Vagina (tissue), 2 donors: ENCODE measurements around the gene MEF2A. TPM values are rescaled to one million over a fixed set of nuclear protein-coding genes. Genes with fewer than 3 reads are reported as not detected.
"Not testable (repeated sequence)": the region's sequence is repeated elsewhere in the genome, so short reads cannot be mapped to it uniquely, and the experiment has no call there.

Source experiments
- DNase-seq, 2 donors: peaks; one replicate each; pipeline ENCODE4 v3.0.0-alpha.2; 2017; ENCODE audit errors: extremely low spot score in 2 of 2
- H3K27ac ChIP-seq: fragments of 200-600 bp; sonication (generic); one replicate; pipeline ENCODE4 v1.5.1; 2019
- H3K27me3 ChIP-seq: fragments of 200-600 bp; sonication (generic); one replicate; pipeline ENCODE4 v1.5.1; 2019
- H3K36me3 ChIP-seq, 2 donors: fragments of 200-600 bp; sonication (generic); one replicate each; pipeline ENCODE4 v1.5.1; 2017 to 2019
- H3K4me1 ChIP-seq: fragments of 200-600 bp; sonication (generic); one replicate; pipeline ENCODE4 v1.5.1; 2019
- H3K4me3 ChIP-seq, 2 donors: fragments of 200-600 bp; sonication (generic); 1 replicate in 1 of 2; 2 replicates in 1 of 2; pipeline ENCODE4 v1.5.1; 2016 to 2019
- H3K9me3 ChIP-seq: fragments of 200-600 bp; sonication (generic); one replicate; pipeline ENCODE4 v1.5.1; 2019
- CTCF ChIP-seq, 3 experiments: fragments of 450-650 bp in 2 of 3; fragments of 200-600 bp in 1 of 3; sonication (generic) in 1 of 3; IDR thresholded peaks; one replicate each; pipeline ENCODE4 v1.5.1; 2017 to 2019; ENCODE audit warnings: antibody characterized with exemption in 3 of 3, mild to moderate bottlenecking in 2 of 3, moderate library complexity in 2 of 3
- POLR2A ChIP-seq, 2 donors: fragments of 450-650 bp; IDR thresholded peaks; one replicate each; pipeline ENCODE4 v1.6.1; 2017; ENCODE audit warnings: antibody characterized with exemption in 2 of 2, mild to moderate bottlenecking in 2 of 2, moderate library complexity in 2 of 2
- POLR2AphosphoS5 ChIP-seq, 2 donors: sonication (generic); formaldehyde crosslinking; IDR thresholded peaks; one replicate each; pipeline ENCODE4 v1.9.0; 2017; ENCODE audit warnings: antibody characterized with exemption in 2 of 2, mild to moderate bottlenecking in 2 of 2, low read depth in 1 of 2; ENCODE audit not compliant: insufficient read depth in 1 of 2
- intact Hi-C: fragments of 100-400 bp; cut with DNase I; formaldehyde crosslinking; loops from one replicate; pipeline ENCODE4 v1.15.1; 2023
- total RNA-seq: library from RNA; depleted of rRNA; stranded (reverse); fragments of >200 nt; gene quantifications from one replicate; pipeline ENCODE4 v1.2.3, GENCODE V29; 2016

MEF2A gene
- total RNA-seq, 1 donor from 2014 or later = 51.3 TPM

DNA sequence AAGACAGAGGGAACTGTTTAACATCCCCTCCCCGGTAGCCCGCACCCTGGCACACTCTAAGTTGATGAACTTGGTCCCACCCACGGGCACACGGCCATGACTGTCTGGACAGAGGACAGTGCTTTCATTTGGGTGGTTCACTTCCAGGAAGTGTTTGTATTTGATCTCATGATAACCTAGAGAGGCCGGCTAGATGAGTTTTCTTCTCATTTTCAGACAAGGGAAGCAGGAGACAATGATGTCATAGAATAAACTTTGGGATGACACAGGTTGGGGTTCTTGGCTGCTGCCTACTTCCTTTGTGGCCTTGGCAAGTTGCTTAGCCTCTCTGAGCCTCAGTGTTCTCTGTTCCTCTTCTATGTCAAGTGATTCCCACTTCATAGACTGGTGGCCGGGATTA is 183.6 kb downstream of the MEF2A start:
- intact Hi-C loops = no loop called here
- Histone ChIP-seq H3K27me3 (no peaks in the 10 kb centered on the region), H3K27ac (no peak overlapping the region), H3K36me3 (no peaks in the 10 kb centered on the region), H3K4me1 (no peaks in the 10 kb centered on the region), H3K4me3 (no peak overlapping the region), H3K9me3 (no peaks in the 10 kb centered on the region)
- TF ChIP-seq CTCF (IDR thresholded peaks at IDR 0.05) (no peak), POLR2A (IDR thresholded peaks at IDR 0.05) (no peak), POLR2AphosphoS5 (IDR thresholded peaks at IDR 0.05; ENCODE audit: insufficient read depth in 1 of 2, low read depth in 1 of 2) (peak in 1 of 2 donors; percentile 28)
- no peak for DNase-seq

DNA sequence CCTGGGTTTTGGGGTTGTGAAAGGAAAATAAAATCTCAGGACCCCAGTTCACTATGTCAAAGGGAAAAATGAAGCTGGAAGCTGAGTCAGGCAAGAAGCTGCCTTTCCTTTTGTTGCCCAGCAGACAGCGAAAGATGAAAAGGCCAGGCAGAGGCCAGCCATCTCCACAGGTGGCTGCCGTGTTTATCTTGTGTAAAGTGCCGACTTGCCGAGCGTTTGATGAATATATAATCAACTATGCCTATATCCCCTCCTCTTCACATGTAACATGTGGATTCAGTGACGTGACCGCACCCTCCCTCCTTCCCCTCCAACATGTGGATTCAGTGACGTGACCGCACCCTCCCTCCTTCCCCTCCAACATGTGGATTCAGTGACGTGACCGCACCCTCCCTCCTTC is 184.5 kb downstream of the MEF2A start:
- not testable (repeated sequence) for DNase-seq, H3K27me3 ChIP-seq, H3K27ac ChIP-seq, H3K4me3 ChIP-seq, H3K9me3 ChIP-seq, H3K4me1 ChIP-seq, H3K36me3 ChIP-seq
- intact Hi-C loops = loop anchor here (10.0 kb wide), 1 partner anchor 476 kb away; no protein-coding TSS in a partner anchor

- no peak for TF ChIP-seq CTCF (IDR thresholded peaks at IDR 0.05)
- no peak for TF ChIP-seq POLR2A (IDR thresholded peaks at IDR 0.05)
- no peak for TF ChIP-seq POLR2AphosphoS5 (IDR thresholded peaks at IDR 0.05; ENCODE audit: insufficient read depth in 1 of 2, low read depth in 1 of 2)
- DNase-seq = no peak
These were observed 186.8 kb downstream of the MEF2A start for GRCh38 chr15:99752556-99752955.

GRCh38 chr15:99753066-99753465 is 187.3 kb downstream of the MEF2A start:
- Histone ChIP-seq H3K4me3 (no peak overlapping the region), H3K27me3 (no peaks in the 10 kb centered on the region), H3K27ac (no peak overlapping the region), H3K36me3 (no peaks in the 10 kb centered on the region), H3K9me3 (no peaks in the 10 kb centered on the region), H3K4me1 (no peaks in the 10 kb centered on the region)
- DNase-seq = no peak
- no peak for TF ChIP-seq POLR2A (IDR thresholded peaks at IDR 0.05)
- no peak for TF ChIP-seq CTCF (IDR thresholded peaks at IDR 0.05)
- no peak for TF ChIP-seq POLR2AphosphoS5 (IDR thresholded peaks at IDR 0.05; ENCODE audit: insufficient read depth in 1 of 2, low read depth in 1 of 2)
- intact Hi-C loops = loop anchor here (10.0 kb wide), 1 partner anchor 478 kb away; no protein-coding TSS in a partner anchor

More at GRCh38 chr15:99752556-99752955, 186.8 kb downstream of the MEF2A start:
- Histone ChIP-seq H3K27ac (no peak overlapping the region), H3K4me3 (no peak overlapping the region), H3K4me1 (no peaks in the 10 kb centered on the region), H3K9me3 (no peaks in the 10 kb centered on the region), H3K27me3 (no peaks in the 10 kb centered on the region), H3K36me3 (no peaks in the 10 kb centered on the region)
- intact Hi-C loops = loop anchor here (10.0 kb wide), 1 partner anchor 478 kb away; no protein-coding TSS in a partner anchor

GRCh38 chr15:99755692-99756409 is 190.1 kb downstream of the MEF2A start:
- H3K36me3 ChIP-seq = no peaks in the 10 kb centered on the region
- DNase-seq = no peak
- H3K27me3 ChIP-seq = no peaks in the 10 kb centered on the region
- intact Hi-C loops = loop anchor here (10.0 kb wide), 1 partner anchor 481 kb away; no protein-coding TSS in a partner anchor
- no peaks in the 10 kb centered on the region for H3K9me3 ChIP-seq
- no peak overlapping the region for H3K4me3 ChIP-seq
- peak; percentile 47 to 73 (median 67) for TF ChIP-seq CTCF (IDR thresholded peaks at IDR 0.05)
- no peak for TF ChIP-seq POLR2A (IDR thresholded peaks at IDR 0.05)
- no peak for TF ChIP-seq POLR2AphosphoS5 (IDR thresholded peaks at IDR 0.05; ENCODE audit: insufficient read depth in 1 of 2, low read depth in 1 of 2)
- H3K4me1 ChIP-seq = no peaks in the 10 kb centered on the region
- no peak overlapping the region for H3K27ac ChIP-seq
